Putamen (tissue), 1 donor: ENCODE results near the gene MPST.

ENCODE experiments used
- DNase-seq: peaks from one replicate; pipeline ENCODE4 v3.0.0-alpha.2; 2016; ENCODE audit warnings: low spot score

MPST gene

DNA sequence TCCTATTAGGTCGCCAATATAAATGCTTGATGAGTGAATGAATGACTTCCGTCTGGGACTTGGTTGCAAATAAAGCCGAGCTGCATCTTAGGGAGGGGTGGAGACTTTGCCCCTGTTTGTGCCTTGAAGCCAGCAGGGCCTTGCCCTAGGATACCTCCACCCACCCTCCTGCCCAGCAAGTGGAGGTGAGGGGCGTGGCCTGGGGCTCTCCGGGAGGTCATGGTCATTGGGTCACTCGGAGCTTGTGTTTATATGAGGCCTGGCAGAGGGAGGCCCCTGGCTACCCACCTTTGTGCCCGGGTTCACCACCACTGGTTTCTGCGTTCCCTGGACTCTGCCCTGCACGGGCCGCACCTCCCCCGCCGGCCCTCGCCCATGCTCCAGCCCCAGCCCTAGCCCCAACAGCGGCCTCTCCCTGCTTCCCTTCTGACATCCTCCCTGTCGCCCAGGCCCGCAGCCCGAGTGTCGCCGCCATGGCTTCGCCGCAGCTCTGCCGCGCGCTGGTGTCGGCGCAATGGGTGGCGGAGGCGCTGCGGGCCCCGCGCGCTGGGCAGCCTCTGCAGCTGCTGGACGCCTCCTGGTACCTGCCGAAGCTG lies 4.3 kb downstream of the MPST start:
- DNase-seq, result no peak

DNA sequence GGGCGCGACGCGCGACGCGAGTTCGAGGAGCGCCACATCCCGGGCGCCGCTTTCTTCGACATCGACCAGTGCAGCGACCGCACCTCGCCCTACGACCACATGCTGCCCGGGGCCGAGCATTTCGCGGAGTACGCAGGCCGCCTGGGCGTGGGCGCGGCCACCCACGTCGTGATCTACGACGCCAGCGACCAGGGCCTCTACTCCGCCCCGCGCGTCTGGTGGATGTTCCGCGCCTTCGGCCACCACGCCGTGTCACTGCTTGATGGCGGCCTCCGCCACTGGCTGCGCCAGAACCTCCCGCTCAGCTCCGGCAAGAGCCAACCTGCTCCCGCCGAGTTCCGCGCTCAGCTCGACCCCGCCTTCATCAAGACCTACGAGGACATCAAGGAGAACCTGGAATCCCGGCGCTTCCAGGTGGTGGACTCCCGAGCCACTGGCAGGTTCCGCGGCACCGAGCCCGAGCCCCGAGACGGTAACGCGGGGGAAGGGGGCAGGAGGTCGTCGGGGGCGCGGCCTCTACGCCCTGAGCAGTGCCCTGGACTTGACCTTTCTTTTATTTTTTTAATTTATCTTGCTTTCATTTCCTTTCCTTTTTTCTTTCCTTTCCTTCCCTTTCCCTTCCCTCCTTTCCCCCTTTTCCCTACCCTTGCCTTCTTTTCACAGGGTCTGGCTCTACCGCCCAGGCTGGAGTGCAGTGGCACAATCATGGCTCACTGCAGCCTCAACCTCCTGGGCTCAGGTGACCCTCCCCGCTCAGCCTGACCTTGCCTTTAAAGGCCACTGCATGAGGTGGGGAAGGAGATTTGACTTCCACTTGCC lies 5.0 kb downstream of the MPST start:
- no peak for DNase-seq

DNA sequence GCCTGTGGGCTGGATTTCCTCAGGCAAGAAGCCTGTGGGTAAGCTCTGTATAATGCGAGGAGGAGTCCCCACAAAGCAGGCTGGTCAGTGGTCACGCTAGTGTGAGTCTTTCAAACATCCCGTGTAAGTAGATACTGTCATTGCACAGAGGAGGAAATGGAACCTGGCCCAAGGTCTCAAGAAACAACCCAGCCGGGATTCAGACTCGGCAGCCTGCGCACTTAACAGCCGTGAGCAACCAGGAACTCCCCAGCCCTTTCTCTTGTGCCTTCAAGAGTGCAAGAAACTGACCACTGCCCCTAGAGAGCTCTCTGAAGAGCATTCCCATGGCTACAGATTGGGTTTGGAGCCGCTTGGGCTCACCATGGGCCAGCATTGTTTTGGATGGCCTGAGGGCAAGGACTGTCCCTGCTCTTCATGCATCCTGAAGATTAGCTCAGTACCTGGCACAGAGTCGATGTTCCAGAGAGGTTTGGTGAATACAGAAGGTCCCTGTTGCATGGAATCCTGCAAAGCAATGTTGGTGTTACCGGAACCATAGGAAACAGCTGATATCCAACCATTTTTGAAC lies 6.0 kb downstream of the MPST start:
- no peak for DNase-seq

DNA sequence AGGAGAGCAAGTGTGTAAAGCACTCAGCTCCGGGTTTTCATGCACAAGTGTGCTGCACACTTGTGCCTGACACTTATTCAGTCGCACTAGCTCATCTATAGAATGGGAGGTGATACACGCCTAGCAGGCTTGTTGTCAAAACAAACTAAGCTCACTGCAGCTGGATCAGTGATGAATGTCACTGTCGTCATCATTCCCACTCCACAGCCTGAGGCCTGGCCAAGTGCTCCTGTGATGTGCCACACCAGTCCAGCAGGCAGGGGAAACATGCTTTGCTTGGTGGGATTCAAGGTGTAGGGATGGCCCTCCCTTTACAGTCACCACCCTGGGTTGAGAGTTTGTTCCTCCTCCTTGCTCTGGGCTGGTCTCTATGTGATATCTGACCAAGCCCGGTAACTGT lies 6.8 kb downstream of the MPST start:
- no peak for DNase-seq

DNA sequence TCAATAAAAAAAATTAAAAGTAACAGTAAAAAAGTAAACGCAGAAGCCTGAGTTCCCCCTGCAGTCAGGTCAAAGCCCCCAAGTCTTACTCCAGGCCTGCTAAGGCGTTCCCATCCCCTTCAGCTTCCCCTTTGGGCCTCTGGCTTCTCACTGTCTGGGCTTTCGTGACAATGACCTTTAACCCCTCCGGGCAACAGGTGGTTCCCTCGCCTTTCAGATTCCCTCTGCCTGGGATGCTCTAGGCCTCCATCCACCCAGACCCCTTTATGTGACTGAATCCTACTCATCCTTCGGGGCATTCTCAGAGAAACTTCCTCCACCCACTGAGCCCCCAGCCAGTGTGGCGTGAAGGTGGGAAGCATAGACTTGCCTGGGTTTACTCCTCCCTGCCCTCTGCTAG lies 8.0 kb downstream of the MPST start:
- no peak for DNase-seq

DNA sequence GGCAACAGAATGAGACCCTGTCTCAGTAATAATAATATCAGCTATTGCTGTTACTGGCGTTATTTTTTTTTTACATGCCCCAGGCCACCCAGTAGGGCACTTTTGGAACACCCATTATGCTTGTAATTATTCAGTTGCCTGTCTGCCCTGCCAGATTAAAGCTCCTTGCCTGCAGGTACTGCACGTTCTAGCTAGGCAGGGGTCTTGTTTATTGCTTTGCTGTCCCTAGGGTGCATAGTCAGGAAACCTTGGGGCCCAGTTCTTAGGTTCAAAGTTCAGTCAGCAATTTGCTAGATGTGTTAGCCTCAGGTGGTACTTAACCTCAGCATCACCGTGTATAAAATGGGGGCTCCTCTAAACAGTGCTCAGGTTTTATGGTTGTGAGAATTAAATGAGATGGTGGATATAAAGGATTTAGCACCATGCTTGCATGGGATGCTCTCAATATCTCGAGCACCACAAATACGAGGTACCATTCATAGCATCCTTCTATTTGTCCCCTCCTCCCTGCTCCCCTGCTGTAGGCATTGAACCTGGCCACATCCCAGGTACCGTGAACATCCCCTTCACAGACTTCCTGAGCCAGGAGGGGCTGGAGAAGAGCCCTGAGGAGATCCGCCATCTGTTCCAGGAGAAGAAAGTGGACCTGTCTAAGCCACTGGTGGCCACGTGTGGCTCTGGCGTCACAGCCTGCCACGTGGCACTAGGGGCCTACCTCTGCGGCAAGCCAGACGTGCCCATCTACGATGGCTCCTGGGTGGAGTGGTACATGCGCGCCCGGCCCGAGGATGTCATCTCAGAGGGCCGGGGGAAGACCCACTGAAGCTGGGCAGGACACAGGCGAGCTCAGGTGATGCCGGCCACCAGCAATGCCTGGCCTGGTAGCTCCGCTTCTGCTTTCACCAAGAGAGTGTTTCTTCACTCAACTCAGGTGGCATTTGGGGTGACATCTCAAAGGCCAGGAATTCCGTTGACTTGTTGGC lies 9.4 kb downstream of the MPST start:
- DNase-seq, result no peak

DNA sequence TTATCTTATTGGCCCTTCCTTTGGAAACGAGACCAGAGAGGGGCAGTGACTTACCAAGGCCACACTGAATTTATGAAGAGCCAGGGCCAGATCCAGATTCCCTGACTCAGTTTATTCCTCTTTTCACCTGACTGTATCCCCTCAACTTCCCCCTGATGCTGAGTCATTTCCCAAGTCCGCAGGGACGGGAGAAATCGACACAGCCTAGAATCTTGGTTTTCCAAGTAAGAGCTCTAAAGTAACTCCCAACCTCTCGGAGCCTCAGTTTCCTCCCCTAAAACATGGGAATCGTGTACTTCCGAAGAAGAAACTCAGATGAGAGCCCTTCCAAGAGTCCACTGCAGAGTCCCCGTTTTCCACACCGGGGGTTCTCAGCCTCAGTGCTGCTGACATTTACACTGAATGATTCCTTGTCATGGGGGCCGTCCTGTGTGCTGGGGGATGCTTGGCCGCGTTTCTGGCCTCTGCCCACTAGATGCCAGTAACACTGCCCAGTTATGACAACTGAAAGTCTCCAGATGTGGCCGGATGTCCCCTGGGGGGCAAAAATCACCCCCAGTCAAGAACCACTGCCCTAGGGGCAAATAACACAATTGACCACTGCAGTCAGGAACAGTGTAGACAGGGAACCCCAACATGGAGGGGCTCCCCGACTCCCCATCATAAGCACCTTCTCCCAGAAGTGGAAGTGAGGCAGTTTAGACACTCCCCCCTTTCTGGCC lies 11.2 kb downstream of the MPST start:
- DNase-seq, result no peak

DNA sequence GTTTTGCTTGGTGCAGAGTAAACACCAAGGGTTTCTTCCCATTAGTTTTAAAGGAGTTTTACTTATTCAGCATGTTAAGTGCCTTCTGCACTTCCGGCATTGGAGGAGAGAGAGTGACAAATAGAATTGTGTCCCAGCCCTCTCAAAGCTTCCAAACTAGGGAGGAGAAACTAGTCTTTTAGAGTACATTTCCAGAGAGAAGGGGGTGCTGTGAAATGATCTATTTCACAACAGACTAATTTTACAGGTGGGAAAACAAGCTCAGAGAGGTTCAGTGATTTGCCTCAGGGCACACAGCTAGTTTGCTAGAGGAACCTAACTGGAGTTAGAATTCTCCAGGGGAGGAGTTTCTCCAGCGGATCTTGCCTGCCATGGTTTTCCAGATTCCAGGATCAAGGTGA lies 12.6 kb downstream of the MPST start:
- peak; percentile 69 for DNase-seq

DNA sequence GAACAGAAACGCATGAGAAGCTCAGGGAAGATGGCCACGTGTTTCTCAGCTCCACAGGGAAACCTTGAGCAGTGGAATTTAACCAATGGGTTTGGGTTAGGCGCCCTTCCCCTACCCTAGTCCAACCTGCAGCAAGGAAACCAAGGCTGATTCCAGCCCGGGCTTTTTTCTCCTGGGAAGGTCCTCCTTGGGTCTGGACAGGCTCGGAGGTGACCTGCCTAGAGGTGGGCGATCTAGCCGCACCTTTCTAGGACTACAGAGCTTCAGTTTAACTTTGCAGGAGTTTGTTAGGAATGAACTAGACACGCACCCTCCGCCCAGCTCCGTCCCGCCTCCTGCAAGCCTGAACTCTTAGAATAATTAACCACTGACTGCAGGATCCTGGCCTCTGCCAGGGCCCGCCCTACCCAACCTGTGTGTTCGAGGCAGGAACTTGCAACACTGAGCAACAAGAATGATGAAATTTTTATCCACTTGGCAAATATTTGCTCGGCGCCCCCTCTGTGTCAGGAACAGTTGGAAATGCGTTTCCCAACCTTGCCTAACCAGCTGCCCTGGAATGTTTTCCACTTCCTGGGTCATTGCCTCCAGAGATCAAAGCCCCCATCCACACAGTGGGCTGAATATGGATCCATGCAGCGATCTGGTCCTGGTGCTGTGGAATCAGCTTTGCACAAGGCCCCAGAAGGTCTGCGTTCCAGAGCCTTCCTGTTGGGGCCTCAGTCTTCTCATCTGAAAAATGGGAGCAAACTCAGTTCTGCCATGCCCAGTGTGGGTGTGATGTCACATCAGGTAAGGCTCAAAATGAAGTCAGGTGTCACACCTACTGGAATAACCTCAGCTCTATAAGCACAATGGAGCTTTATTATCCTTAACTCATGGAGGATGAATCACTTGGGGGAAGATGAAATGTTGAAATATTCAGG lies 13.3 kb downstream of the MPST start:
- DNase-seq, result peak; percentile 66

DNA sequence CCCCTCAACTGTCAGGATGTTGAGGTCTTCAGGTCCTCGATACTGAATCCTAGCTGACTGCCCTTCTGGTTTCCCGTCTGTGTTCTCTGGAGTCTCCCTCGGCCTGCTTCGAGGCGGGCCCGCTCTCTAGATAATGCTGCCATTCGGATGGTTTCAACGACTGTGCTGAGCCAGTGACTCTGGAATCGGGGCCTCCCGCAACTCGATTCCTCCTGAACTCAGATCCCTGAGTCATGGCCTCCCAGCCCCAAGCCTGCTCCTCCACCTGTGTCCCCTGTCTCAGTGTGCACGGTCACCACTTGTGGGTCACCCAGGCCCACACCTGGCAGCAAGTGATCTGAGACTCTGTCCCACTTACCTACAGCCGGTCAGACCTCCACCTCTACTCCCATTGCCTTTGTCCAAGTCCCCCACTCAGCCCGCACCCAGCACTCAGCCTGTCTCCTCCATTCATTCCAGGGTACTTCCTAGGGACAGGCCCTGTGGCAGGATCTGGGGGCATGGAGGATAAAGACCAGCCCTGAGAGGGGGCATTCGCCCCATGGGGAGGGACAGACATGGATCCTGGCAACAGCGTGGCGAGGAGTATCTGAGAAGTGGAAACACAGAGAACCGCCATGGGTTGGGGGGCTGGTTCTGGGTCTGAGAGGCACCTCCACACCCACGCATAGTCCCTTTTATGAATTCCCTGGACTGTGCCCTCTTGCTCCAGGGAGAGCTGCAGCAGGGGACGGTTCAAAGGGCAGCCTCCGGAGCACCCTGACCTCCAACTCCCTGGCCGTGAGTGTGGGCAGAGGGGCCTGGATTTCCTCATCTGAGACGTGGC lies 14.3 kb downstream of the MPST start:
- no peak for DNase-seq

DNA sequence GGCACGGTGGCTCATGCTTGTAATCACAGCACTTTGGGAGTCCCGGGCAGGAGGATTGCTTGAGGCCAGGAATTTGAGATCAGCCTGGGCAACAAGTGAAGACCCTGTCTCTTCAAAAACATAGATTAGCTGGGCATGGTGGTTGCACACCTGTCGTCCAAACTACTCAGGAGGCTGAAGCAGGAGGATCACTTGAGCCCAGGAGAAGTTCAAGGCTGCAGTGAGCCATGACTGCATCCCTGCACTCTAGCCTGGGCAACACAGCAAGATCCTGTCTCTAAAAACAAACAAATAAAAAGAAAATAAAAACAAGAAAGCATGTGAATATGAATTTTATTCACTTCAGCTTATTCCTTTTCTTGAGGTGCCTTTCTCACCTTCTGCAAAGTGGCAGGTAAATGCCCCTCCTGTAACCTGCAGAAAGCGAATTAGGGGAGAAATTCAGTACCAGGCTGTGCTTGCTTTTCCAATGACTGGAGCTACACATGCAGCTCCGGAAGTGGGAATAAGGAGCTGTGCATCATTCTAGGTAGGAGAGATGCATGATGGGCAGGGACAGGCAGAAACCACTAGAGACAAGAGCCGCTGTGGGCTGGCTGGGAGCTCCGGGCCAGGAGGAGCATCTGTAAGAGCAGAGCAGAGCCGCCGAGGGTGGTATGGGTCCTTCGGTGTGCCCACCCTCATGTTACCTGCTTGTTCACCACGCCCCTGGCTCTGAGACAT lies 17.3 kb downstream of the MPST start:
- DNase-seq, result no peak

DNA sequence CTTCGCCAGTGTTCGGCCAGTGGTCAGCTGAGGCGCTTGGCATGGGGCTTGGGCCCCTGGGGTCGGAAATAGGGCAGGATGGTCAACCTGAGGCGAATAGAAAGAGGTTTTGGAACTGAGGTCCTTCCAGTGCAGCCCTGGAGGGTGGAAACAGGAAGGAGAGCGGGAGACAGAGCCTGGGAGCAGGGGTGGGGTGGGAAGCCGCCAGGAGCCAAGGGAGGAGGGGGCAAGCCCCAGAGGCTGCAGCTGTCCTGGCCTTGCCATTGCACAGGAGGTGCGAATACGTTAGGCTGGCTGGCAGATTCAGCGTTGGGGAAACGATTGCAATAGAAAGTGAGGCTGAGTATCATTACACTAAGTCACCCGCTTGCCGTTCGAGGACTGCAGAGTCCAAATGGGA lies 18.1 kb downstream of the MPST start:
- no peak for DNase-seq

DNA sequence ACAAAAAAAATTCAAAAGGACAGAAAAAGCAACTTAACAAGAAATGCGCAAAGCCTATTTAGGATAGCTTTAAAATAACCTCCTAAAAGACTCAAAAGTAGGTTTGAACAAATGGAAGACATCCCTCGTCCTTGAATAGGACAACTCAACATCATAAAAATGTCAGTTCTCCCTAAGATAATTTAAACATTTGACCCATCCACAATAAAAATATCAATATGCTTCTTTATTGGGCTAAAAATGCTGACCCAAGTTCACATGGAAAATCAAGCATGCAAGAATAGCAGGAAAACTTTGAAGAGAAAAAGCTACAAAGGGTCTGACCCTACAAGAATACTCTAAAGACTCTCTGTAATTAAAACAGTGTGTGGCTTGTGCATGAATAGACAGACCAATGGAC lies 19.9 kb downstream of the MPST start:
- DNase-seq, result no peak

DNA sequence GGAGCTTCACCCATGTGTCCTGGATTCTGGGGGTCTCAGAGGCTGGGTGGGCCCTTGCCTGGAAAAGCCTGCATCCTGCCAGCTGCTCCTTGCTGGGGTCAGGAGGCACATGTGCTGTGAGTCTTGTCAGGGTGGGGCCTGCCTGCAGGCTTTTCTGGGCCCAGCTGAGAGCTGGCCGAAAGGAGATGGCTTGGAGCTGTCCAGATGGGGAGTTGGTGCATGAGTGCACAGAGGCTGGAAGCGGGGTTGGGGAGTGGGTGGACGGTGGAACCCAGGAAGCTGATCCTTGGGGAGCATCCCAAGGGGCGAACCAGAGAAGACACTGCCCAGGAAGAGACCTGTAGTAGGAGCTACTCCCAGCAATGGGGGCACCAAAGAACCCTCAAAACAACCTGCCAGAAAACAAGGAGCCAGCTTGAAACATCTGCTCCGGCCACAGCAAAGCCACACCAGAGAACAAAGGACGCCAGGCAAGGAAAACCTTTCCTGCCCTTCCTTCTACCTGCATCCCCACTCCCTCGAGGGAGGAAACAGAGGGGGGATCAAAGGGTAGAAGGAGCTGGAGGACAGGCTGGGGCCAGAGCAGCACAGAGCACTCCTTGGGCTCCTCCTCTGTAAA lies 23.8 kb downstream of the MPST start:
- no peak for DNase-seq

DNA sequence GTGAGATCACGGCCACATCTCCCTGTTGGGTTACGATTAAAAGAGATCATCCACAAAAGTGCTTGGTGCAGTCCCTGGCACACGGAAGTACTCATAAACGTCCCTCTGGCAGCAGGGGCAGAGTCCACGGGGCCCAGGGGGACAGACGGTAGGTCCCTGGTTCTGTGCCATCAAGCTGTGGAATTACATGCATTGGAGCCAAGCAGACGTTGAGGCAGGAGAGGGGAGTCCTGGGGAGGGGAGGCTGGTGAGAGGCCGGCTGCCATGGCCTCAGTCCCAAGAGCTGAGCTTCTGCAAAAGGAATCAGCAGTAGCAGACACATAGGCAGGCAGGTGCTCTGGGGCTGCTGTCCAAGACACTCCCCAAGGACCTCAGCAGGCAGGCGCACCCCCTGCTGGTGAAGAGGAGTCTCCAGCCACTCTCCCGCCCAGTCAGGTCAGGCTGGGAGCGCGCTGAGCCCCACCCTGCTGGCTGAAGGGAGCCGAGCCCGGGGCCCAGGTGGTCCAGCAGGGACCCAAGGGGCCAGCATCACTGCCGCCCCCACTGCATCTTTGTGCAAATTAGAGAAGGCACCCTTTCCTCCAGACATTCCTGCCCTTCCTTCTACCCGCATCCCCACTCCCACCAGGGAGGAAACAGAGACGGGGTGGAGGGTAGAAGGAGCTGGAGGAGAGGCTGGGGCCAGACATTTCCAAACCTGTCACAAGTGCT lies 24.4 kb downstream of the MPST start:
- no peak for DNase-seq

DNA sequence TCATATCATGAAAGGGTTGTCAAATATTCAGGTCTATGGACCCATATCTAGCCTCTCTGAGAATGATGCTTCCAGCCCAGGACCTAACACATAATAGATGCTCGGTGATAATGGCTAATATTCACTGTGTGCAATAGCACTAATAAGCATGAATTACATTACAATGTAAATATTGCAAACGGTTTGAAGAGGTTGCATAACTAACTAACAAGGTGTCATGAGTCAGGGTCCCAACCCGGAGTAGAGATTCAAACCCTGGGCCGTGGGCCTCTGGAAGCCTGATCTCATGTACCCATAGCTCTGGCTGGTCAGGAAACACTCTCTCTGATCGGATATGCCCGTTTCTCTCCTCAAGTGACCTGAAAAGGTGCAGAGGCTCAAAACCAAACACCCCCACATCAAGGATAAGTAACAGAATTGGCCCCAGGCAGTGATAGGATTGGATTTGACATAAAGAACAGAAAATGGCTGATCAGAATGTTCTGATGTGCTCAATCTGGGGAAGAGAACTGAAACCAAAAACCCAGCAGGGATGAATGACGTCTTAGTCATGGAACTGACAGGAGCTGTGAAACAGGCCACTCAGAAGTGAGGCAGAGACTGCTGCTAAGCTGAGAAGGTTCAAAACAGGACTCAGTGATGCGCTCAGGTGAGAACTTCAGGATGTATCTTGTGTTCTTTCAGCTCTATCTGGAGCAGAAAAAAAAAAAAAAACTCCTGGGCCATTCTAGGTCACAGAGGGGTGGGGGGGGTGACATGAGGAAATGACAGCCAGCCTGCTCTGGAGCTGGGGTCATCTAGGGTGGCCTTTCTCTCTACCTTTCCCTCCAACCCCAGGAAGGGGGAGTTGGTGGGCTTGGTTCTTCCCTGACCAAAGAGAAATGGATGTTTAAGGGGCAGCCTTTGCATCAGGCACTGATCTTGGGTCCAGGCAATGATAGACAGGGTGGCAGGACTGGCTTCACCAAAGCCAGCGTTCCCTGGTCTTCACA lies 25.4 kb downstream of the MPST start:
- DNase-seq, result peak; percentile 68

DNA sequence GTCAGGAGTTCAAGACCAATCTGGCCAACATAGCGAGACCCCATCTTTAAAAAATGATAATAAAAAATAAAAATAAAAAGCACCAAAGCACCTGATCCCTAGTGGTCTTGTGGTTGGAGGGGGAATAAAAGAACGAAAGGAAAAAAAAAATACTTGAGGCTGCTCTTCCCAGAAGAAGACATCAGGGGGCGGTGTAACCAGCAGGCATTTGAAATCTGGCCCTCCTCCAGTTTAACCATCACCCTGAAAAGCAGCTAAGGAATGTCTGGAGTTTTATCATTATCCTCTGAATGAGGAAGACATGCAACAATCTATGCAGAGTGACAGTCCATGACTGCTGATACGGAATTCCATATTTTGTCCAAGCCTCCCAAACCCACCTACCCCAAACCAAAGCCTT lies 26.4 kb downstream of the MPST start:
- DNase-seq, result no peak
